Medulla oblongata (tissue), 1 donor: ENCODE measurements around the gene PGAP3.

Experiments
- DNase-seq: peaks from one replicate; pipeline ENCODE4 v3.0.0-alpha.2; 2015; ENCODE audit errors: extremely low spot score

The PGAP3 gene

DNA sequence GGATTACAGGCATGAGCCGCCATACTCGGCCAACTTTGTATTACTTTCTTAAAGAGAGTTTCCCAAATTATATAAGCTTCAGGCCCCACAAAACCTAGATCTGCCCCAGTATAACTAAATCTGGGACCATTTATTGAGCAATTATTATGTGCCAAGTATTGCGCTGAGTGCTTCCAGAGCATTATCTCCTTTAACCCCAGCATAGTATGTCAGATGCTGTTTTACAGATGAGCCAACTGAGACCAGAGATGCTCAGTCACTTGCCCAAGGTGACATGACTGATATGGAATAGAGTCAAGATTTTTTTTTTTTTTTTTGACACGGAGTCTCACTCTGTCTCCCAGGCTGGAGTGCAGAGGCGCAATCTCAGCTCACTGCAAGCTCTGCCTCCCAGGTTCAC lies 10.1 kb upstream of the PGAP3 start:
- DNase-seq, result no peak

- no peak for DNase-seq
Observed at GRCh38 chr17:39696731-39697130, 8.9 kb upstream of the PGAP3 start.

DNA sequence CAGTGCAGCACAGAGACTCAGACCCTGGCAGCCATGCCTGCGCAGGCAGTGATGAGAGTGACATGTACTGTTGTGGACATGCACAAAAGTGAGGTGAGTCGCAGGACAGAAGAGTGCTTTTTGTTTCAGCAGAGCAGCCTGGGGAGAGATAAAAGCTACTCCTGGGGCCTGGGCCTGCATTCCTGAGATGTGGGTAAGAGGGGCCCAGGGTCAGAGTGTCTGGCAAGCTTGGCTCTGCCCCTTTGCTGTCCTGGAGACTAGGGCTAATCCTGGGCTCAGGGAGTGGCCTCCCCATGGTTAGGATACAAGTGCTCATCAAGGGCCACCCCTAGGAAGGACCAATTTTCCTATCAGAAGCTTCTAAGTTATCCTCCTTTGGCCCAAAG lies 7.2 kb upstream of the PGAP3 start:
- no peak for DNase-seq

DNA sequence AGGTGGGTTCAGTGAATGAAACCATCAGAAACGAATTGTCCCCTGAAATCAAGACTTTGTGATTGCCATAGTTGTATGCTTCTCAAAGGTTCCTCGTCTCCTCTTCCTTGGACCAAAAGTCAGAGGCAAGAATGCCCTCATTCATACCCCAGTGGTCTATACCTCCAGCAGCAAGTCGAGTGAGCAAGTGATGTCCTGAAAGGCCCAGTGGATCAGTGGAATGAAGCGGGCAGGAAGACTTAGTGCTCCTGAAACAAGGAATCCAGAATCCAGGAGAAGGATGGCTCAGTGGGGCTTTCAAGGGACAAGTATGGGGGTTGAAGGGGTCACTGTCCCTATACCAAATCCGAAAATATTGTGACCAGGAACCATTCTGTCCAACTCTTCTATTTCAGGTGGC lies 6.7 kb upstream of the PGAP3 start:
- no peak for DNase-seq

GRCh38 chr17:39688945-39689344 lies 1.1 kb upstream of the PGAP3 start:
- no peak for DNase-seq

DNA sequence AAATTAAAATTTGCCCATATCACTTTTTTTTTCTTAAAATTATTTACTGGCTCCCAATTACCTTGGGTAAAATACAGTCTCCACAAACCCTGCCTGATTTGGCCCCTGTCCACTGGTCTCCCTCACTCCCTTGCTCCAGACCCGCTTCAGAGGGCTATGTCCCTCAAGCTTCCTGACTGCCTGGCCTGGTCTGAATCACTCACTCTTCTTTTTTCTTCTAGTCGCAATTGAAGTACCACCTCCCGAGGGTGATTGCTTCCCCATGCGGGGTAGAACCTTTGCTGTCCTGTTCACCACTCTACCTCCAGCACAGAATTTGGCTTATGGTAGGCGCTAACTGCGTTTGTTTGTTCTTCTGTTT lies 598 bp upstream of the PGAP3 start:
- no peak for DNase-seq

GRCh38 chr17:39687101-39687545 lies 734 bp downstream of the PGAP3 start:
- no peak for DNase-seq

- no peak for DNase-seq
Observed at GRCh38 chr17:39684369-39685192, 3.3 kb downstream of the PGAP3 start.

DNA sequence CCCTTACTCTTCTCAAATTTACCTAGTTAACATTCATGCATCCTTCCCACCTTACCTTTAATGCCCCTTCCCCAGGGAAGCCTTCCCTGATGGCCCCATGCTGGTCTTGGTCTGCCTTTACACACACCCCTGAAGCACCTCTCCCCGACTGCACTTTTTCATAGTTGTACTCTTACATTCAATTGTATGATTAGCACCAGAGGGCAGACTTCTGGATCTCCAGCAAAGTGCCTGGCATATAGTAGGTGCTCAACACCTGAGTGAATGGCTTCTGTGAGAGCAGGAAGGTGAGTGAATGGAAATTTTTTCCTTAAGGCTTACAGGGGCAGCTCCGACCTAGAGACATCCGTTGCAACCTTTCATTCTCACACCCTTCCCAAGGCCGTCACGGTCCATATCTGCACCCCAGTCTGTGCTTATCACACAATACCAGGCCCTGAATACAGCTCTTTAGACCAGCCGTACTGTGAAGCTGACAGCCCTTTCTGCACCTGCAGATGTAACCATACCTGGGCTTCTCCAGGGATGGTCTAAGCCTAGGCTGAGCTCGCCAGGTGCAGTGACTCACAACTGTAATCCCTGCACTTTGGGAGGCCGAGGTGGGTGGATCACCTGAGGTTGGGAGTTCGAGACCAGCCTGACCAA lies 4.4 kb downstream of the PGAP3 start:
- no peak for DNase-seq

DNA sequence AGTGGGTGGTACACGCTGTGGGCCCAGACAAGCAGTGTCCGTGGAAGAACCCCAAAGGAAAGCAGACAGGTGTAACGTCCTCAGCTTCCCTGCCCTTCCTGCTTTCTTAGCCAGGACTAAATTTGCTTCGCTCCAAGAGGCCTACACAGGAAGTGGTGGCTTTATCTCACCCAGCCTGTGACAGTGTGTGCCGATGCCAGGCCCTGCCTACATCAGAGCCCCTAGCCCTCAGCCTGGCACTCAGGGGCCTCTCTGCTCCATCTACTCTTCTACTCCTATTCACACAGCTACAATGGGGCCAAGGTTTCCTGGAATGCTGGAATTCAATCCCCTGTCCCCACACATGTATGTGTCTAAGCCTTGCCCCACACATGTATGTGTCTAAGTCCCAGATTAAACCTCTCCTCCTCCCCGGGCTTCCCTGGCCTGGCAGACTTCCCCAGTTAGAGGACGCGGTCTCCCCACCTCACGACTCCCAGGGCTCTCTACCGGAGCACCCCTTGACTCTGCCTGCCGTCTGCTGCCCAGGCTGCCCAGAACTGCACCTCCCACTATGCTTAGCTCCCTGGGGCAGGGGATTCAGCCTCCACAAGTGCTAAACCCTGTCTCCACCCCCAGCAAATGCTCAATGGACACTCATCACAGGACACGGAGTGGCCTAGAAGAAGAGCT lies 8.2 kb downstream of the PGAP3 start:
- no peak for DNase-seq

DNA sequence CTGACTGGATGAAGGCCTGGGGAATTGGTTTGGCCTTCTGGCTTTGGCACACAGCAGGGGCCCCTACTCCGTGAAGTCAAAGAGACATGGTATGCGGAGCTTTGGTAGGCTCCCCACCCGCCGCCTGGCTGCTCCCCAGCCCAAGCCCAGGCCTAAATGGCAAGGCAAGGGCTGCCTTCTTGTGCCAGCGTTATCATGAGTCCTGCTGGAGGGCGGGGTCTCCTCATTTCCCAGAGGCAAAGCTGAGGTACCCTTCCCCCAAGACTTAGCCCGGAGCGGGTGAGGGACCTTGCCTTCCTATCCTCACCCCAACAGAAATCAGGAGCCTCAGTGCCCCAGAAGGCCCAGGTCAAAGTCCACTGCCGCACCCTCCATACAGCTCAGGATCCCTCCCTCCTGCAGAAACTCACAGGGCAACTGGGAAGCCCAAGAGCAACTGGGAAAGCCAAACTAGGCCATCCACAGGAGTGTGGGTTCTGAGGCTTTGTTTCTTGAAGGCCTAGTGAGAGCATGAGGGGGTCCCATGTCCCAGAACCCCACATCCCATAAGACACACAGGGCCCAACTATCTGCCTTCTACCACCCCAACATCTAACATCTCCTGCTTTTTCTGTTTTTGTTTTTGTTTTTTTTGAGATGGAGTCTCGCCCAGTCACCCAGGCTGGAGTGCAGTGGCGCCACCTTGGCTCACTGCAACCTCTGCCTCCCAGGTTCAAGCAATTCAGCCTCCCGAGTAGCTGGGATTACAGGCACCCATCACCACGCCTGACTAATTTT lies 9.3 kb downstream of the PGAP3 start:
- no peak for DNase-seq

- no peak for DNase-seq
Observed at GRCh38 chr17:39677542-39678339, 10.1 kb downstream of the PGAP3 start.

DNA sequence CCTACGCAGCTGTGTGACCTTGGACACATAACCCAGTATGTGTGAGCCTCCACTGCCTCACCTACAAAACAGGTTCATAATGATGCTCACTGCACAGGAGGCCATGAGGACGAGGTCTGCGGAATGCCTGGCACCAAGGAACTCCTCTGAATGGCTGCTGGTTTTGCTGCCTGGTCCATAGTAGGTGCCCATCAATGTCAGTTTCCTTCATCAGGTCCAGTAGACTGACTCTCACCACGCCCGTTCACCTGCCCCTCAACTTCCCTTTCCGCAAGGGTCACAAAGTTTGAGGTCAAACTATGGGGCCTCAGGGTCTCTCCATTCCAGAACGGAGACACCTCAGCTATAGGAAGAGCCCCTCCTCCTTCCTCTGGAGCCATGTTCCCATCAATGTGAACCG lies 10.8 kb downstream of the PGAP3 start:
- no peak for DNase-seq

GRCh38 chr17:39676198-39676819 lies 11.5 kb downstream of the PGAP3 start:
- DNase-seq, result peak; percentile 54

GRCh38 chr17:39675390-39676082 lies 12.3 kb downstream of the PGAP3 start:
- no peak for DNase-seq

GRCh38 chr17:39674702-39675389 lies 13.0 kb downstream of the PGAP3 start:
- no peak for DNase-seq

- no peak for DNase-seq
Observed at GRCh38 chr17:39674179-39674578, 13.7 kb downstream of the PGAP3 start.

GRCh38 chr17:39673335-39674081 lies 14.3 kb downstream of the PGAP3 start:
- no peak for DNase-seq
